HCT116 (cell line): ENCODE data around the gene ZNF425. TPM values are rescaled to one million over a fixed set of nuclear protein-coding genes. Genes with fewer than 3 reads are reported as not detected.

ENCODE experiments used
- ATAC-seq: fragments of 200-7000 bp; cut with Tn5 transposase; 2 replicates; pipeline ENCODE4 v1.9.1; 2020; ENCODE audit warnings: mild to moderate bottlenecking, moderate library complexity
- BruUV-seq: library from RNA; stranded (reverse); fragments of 400-500 nt; replicated peaks from 2 replicates; lab custom pipeline; 2021; lab: Mats Ljungman, UMichigan
- CTCF ChIA-PET: fragments of 300-600 bp; sonication (Branson Sonifier 250); formaldehyde crosslinking; loops from one replicate; lab custom pipeline; 2021; ENCODE audit warnings: antibody characterized with exemption; lab: Charles Lee
- POLR2A ChIA-PET: fragments of 300-600, 350-600 bp; sonication (Branson Sonifier 250); formaldehyde crosslinking; loops from one replicate; lab custom pipeline; 2021; ENCODE audit warnings: antibody characterized with exemption; lab: Charles Lee
- RAD21 ChIA-PET, 2 experiments: fragments of 300-600 bp; sonication (Branson Sonifier 250); formaldehyde crosslinking; loops; one replicate each; lab custom pipeline; 2023; ENCODE audit warnings: low total read pairs in 2 of 2; ENCODE audit not compliant: uncharacterized antibody in 2 of 2, unreplicated experiment in 2 of 2, low non-redundant PET in 1 of 2; lab: Charles Lee
- DNase-seq: peaks from one replicate; pipeline ENCODE4 v3.0.0-alpha.2; 2010; ENCODE audit warnings: low read depth, low spot score
- H2AFZ ChIP-seq: fragments of 200-600 bp; shearing (Covaris generic), sonication (generic); 2 replicates; pipeline ENCODE4 v1.6.1; 2017; ENCODE audit warnings: low read depth, mixed run types, mixed read lengths, antibody characterized with exemption, low read length; ENCODE audit not compliant: poor library complexity, severe bottlenecking
- H3K27ac ChIP-seq: 2 replicates; pipeline ENCODE4 v1.5.1; 2012; ENCODE audit warnings: low read depth, low read length
- H3K27me3 ChIP-seq: fragments of 200-600 bp; sonication (generic); 2 replicates; pipeline ENCODE4 v1.6.1; 2016; ENCODE audit warnings: mixed run types, low read length, mixed read lengths; ENCODE audit not compliant: insufficient read depth
- H3K36me3 ChIP-seq, 2 experiments: fragments of 200-500 bp in 1 of 2; fragments of 200-600 bp in 1 of 2; sonication (Bioruptor generic) in 1 of 2; sonication (generic) in 1 of 2; 2 replicates each; pipeline versions ENCODE4 v1.5.1 to v1.6.1; 2014 to 2016; ENCODE audit warnings: low read length in 2 of 2, inconsistent platforms in 1 of 2, mixed read lengths in 1 of 2, mixed run types in 1 of 2; ENCODE audit not compliant: insufficient read depth in 2 of 2, control insufficient read depth in 1 of 2
- H3K4me1 ChIP-seq, 2 experiments: fragments of 200-600 bp in 1 of 2; sonication (generic) in 1 of 2; 2 replicates each; pipeline versions ENCODE4 v1.5.1 to v1.6.1; 2012 to 2017; ENCODE audit warnings: low read length in 2 of 2, inconsistent platforms in 1 of 2, mild to moderate bottlenecking in 1 of 2, mixed read lengths in 1 of 2, mixed run types in 1 of 2, moderate library complexity in 1 of 2; ENCODE audit not compliant: insufficient read depth in 2 of 2, control insufficient read depth in 1 of 2
- H3K4me2 ChIP-seq: fragments of 200-600 bp; sonication (generic); 2 replicates; pipeline ENCODE4 v1.6.1; 2017; ENCODE audit warnings: mixed run types, low read length, mixed read lengths
- H3K4me3 ChIP-seq, 2 experiments: fragments of 200-600 bp in 1 of 2; sonication (generic) in 1 of 2; replicated peaks in 1 of 2; 2 replicates each; pipeline ENCODE4 v1.5.1; 2011 to 2016; ENCODE audit warnings: low read length in 2 of 2, control low read depth in 1 of 2, low read depth in 1 of 2, mild to moderate bottlenecking in 1 of 2, mixed read lengths in 1 of 2, mixed run types in 1 of 2
- H3K79me2 ChIP-seq: fragments of 200-600 bp; sonication (generic); 2 replicates; pipeline ENCODE4 v1.6.1; 2017; ENCODE audit warnings: mild to moderate bottlenecking, mixed run types, low read length, moderate library complexity, mixed read lengths; ENCODE audit not compliant: insufficient read depth
- H3K9ac ChIP-seq: fragments of 200-600 bp; sonication (generic); 2 replicates; pipeline ENCODE4 v1.6.1; 2016; ENCODE audit warnings: low read length, mixed read lengths
- H3K9me2 ChIP-seq: fragments of 200-600 bp; sonication (generic), shearing (Covaris generic); 2 replicates; pipeline ENCODE4 v1.6.1; 2017; ENCODE audit warnings: mixed run types, mild to moderate bottlenecking, moderate library complexity; ENCODE audit not compliant: insufficient read depth
- H3K9me3 ChIP-seq, 2 experiments: fragments of 200-500 bp in 1 of 2; fragments of 200-600 bp in 1 of 2; sonication (Bioruptor generic) in 1 of 2; sonication (generic) in 1 of 2; 2 replicates each; pipeline ENCODE4 v1.6.1; 2014 to 2017; ENCODE audit warnings: low read length in 2 of 2, mixed read lengths in 2 of 2, inconsistent platforms in 1 of 2, low read depth in 1 of 2, mild to moderate bottlenecking in 1 of 2, mixed run types in 1 of 2, moderate library complexity in 1 of 2; ENCODE audit not compliant: control insufficient read depth in 1 of 2, insufficient read depth in 1 of 2
- H4K20me1 ChIP-seq: fragments of 200-600 bp; sonication (generic), shearing (Covaris generic); 2 replicates; pipeline ENCODE4 v1.6.1; 2017; ENCODE audit warnings: mixed run types, mild to moderate bottlenecking, moderate library complexity; ENCODE audit not compliant: insufficient read depth
- CBX3 ChIP-seq: IDR thresholded peaks from 2 replicates; pipeline ENCODE4 v1.6.1; 2012; ENCODE audit warnings: low read depth
- EGR1 ChIP-seq: IDR thresholded peaks from 2 replicates; pipeline ENCODE4 v1.6.1; 2012; ENCODE audit warnings: low read depth
- ELF1 ChIP-seq: IDR thresholded peaks from 2 replicates; pipeline ENCODE4 v1.6.1; 2012; ENCODE audit warnings: low read depth, borderline replicate concordance
- EZH2 ChIP-seq: fragments of 200-600 bp; sonication (generic); IDR thresholded peaks from 2 replicates; pipeline ENCODE4 v1.6.1; 2017; ENCODE audit warnings: antibody characterized with exemption, mixed run types
- FOSL1 ChIP-seq: IDR thresholded peaks from 2 replicates; pipeline ENCODE4 v1.6.1; 2012; ENCODE audit warnings: low read depth
- JUND ChIP-seq: IDR thresholded peaks from 2 replicates; pipeline ENCODE4 v1.6.1; 2012
- POLR2A ChIP-seq: IDR thresholded peaks from 2 replicates; pipeline ENCODE4 v1.7.0; 2011; ENCODE audit warnings: borderline replicate concordance; ENCODE audit not compliant: insufficient read depth, insufficient read length; ENCODE audit errors: extremely low read depth
- POLR2AphosphoS5 ChIP-seq: IDR thresholded peaks from 2 replicates; pipeline ENCODE4 v1.6.1; 2011; ENCODE audit warnings: mild to moderate bottlenecking, low read depth, low read length, moderate library complexity
- SIN3A ChIP-seq: IDR thresholded peaks from 2 replicates; pipeline ENCODE4 v1.6.1; 2012; ENCODE audit warnings: low read depth
- SP1 ChIP-seq: IDR thresholded peaks from 2 replicates; pipeline ENCODE4 v1.6.1; 2012; ENCODE audit warnings: low read depth
- SRF ChIP-seq: IDR thresholded peaks from 2 replicates; pipeline ENCODE4 v1.6.1; 2012; ENCODE audit warnings: low read depth
- TCF7L2 ChIP-seq: IDR thresholded peaks from 2 replicates; pipeline ENCODE4 v1.7.0; 2011; ENCODE audit warnings: borderline replicate concordance, inconsistent platforms; ENCODE audit not compliant: insufficient read depth, insufficient read length; ENCODE audit errors: extremely low read depth
- YY1 ChIP-seq: IDR thresholded peaks from 2 replicates; pipeline ENCODE4 v1.6.1; 2011; ENCODE audit warnings: low read length, low read depth, moderate library complexity, mild to moderate bottlenecking; ENCODE audit not compliant: insufficient replicate concordance; ENCODE audit errors: extremely low read depth
- ZFX ChIP-seq: fragments of 450-650 bp; IDR thresholded peaks from 2 replicates; pipeline ENCODE4 v1.6.1; 2017
- ZNF274 ChIP-seq: fragments of 200-500 bp; sonication (Bioruptor generic); IDR thresholded peaks from 2 replicates; pipeline ENCODE4 v1.6.1; 2014; ENCODE audit warnings: mild to moderate bottlenecking, low read depth, low read length, inconsistent platforms
- intact Hi-C: fragments of 100-400 bp; cut with micrococcal nuclease; formaldehyde crosslinking; loops from 2 replicates; pipeline ENCODE4 v1.10.0; 2022
- total RNA-seq: library from RNA; stranded (reverse); gene quantifications from one replicate; pipeline ENCODE4 v1.2.1, GENCODE V29; 2021; ENCODE audit not compliant: unreplicated experiment
- TF ChIP-seq, protein P1 (sequence below): IDR thresholded peaks from 2 replicates; pipeline ENCODE4 v1.6.1; 2011; ENCODE audit warnings: mild to moderate bottlenecking, low read length, moderate library complexity; ENCODE audit not compliant: insufficient replicate concordance; ENCODE audit errors: extremely low read depth
- TF ChIP-seq, protein P2 (sequence below): IDR thresholded peaks from 2 replicates; pipeline ENCODE4 v1.6.1; 2012; ENCODE audit warnings: low read depth
- TF ChIP-seq, protein P3 (sequence below): IDR thresholded peaks from 2 replicates; pipeline ENCODE4 v1.6.1; 2012

ZNF425 gene
- total RNA-seq, 1 experiment from 2014 or later: 2.1 TPM

DNA sequence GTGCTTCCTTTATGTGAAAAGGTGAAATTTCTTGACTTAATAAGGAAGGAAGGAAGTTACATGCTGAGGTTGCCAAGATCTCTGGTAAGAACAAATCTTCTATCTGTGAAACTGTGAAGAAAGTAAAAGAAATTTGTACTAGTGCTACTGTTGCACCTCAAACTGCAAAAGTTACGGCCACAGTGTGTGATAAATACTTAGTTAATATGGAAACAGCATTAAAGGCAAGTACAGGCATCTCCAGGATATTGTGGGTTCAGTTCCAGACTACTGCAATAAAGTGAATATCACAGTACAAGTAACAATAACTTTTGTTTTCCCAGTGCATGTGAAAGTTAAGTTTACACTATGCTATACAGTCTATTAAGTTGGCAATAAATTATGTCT, 46.4 kb upstream of the ZNF425 start (continued):
- no peak for TF ChIP-seq ZFX
- no peak for TF ChIP-seq EGR1
- no peak for TF ChIP-seq POLR2A
- no peak for TF ChIP-seq YY1
- TF ChIP-seq FOSL1: no peak

DNA sequence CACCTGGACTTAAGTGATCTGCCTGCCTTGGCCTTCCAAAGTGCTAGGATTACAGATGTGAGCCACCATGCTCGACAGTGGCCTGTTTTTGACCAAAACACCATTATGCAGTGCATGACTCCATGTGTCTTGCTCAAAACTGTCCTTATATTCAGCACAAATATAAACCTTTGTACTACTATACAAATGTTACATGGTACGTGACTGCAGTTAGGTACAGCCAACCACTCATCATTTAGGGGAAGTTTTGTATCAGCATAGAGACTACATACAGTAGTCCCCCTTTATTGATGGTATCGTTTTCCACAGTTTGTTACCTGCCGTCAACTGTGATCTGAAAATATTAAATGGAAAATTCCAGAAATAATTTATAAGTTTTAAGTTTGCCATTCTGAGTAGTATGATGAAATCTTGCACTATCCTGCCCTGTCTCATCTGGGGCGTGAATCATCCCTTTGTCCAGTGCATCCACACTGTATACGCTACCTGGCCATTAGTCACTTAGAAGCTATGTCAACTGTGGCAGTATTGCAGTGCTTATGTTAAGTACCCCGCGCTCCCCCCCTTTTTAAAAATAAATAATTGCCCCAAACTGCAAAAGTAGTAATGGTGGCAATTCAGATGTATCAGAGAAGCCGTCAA, 45.9 kb upstream of the ZNF425 start:
- intact Hi-C loops: no loop called here
- Histone ChIP-seq H3K27me3 (no peaks in the 10 kb centered on the region), H3K79me2 (no peaks in the 10 kb centered on the region), H3K4me1 (no peaks in the 10 kb centered on the region), H4K20me1 (no peaks in the 10 kb centered on the region), H3K4me3 (no peak overlapping the region), H2AFZ (no peak overlapping the region), H3K9ac (no peak overlapping the region), H3K4me2 (no peak overlapping the region), H3K9me2 (no peaks in the 10 kb centered on the region), H3K36me3 (peaks cover 11 to 31% of the 10 kb centered on the region in 2 experiments; a peak in 3 of 4 replicates), H3K27ac (no peak overlapping the region), H3K9me3 (no peaks in the 10 kb centered on the region)
- BruUV-seq: no TSS peak
- no peak for DNase-seq
- ChIA-PET POLR2A (no interaction called here), RAD21 (no interaction called here), CTCF (no interaction called here)
- no peak for ATAC-seq
- TF ChIP-seq, protein P1, sequence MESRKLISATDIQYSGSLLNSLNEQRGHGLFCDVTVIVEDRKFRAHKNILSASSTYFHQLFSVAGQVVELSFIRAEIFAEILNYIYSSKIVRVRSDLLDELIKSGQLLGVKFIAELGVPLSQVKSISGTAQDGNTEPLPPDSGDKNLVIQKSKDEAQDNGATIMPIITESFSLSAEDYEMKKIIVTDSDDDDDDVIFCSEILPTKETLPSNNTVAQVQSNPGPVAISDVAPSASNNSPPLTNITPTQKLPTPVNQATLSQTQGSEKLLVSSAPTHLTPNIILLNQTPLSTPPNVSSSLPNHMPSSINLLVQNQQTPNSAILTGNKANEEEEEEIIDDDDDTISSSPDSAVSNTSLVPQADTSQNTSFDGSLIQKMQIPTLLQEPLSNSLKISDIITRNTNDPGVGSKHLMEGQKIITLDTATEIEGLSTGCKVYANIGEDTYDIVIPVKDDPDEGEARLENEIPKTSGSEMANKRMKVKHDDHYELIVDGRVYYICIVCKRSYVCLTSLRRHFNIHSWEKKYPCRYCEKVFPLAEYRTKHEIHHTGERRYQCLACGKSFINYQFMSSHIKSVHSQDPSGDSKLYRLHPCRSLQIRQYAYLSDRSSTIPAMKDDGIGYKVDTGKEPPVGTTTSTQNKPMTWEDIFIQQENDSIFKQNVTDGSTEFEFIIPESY: no peak
- no peak for TF ChIP-seq YY1
- TF ChIP-seq EGR1: no peak
- 0 out of 2 replicates have a peak, but pooled peaks have one; percentile 20 for TF ChIP-seq POLR2AphosphoS5
- TF ChIP-seq, protein P2, sequence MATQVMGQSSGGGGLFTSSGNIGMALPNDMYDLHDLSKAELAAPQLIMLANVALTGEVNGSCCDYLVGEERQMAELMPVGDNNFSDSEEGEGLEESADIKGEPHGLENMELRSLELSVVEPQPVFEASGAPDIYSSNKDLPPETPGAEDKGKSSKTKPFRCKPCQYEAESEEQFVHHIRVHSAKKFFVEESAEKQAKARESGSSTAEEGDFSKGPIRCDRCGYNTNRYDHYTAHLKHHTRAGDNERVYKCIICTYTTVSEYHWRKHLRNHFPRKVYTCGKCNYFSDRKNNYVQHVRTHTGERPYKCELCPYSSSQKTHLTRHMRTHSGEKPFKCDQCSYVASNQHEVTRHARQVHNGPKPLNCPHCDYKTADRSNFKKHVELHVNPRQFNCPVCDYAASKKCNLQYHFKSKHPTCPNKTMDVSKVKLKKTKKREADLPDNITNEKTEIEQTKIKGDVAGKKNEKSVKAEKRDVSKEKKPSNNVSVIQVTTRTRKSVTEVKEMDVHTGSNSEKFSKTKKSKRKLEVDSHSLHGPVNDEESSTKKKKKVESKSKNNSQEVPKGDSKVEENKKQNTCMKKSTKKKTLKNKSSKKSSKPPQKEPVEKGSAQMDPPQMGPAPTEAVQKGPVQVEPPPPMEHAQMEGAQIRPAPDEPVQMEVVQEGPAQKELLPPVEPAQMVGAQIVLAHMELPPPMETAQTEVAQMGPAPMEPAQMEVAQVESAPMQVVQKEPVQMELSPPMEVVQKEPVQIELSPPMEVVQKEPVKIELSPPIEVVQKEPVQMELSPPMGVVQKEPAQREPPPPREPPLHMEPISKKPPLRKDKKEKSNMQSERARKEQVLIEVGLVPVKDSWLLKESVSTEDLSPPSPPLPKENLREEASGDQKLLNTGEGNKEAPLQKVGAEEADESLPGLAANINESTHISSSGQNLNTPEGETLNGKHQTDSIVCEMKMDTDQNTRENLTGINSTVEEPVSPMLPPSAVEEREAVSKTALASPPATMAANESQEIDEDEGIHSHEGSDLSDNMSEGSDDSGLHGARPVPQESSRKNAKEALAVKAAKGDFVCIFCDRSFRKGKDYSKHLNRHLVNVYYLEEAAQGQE: no peak
- TF ChIP-seq ZNF274: no peak
- no peak for TF ChIP-seq SRF
- no peak for TF ChIP-seq EZH2
- TF ChIP-seq, protein P3, sequence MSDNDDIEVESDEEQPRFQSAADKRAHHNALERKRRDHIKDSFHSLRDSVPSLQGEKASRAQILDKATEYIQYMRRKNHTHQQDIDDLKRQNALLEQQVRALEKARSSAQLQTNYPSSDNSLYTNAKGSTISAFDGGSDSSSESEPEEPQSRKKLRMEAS: 0 out of 2 replicates have a peak, but pooled peaks have one; percentile 15
- TF ChIP-seq CBX3: no peak
- TF ChIP-seq JUND: peak; percentile 44; the same call in 1 of the 2 replicates
- no peak for TF ChIP-seq SP1
- no peak for TF ChIP-seq ELF1
- no peak for TF ChIP-seq POLR2A
- TF ChIP-seq SIN3A: no peak
- no peak for TF ChIP-seq TCF7L2
- no peak for TF ChIP-seq ZFX
